OCI-LY1 (cell line): ENCODE results near the gene PPM1F.

ENCODE experiments used
- CTCF ChIP-seq: fragments of 200-600 bp; sonication (generic), shearing (Covaris generic); IDR thresholded peaks from 2 replicates; pipeline ENCODE4 v1.5.1; 2017; ENCODE audit warnings: mild to moderate bottlenecking, antibody characterized with exemption, low read length, moderate library complexity, mixed read lengths
- EZH2 ChIP-seq: fragments of 200-600 bp; sonication (generic), shearing (Covaris generic); IDR thresholded peaks from 2 replicates; pipeline ENCODE4 v1.8.0; 2017; ENCODE audit warnings: borderline replicate concordance, mixed run types, mild to moderate bottlenecking, antibody characterized with exemption, low read length, moderate library complexity, mixed read lengths

- peak; percentile 66 for TF ChIP-seq CTCF
- TF ChIP-seq EZH2 = no peak
These were observed 32.1 kb upstream of the PPM1F start for GRCh38 chr22:21984793-21985192.
